Neural progenitor cell (in vitro differentiated cells): Measurements from ENCODE around the gene TADA1. TPM values are rescaled to one million over a fixed set of nuclear protein-coding genes. Genes with fewer than 3 reads are reported as not detected.

Source experiments
- DNase-seq: peaks from one replicate; pipeline ENCODE4 v3.0.0-alpha.2; 2016; ENCODE audit warnings: low spot score
- H2AFZ ChIP-seq: fragments of 200-600 bp; sonication (generic); replicated peaks from 2 replicates; pipeline ENCODE4 v1.6.1; 2016; ENCODE audit warnings: antibody characterized with exemption
- H3F3A ChIP-seq: fragments of 200-600 bp; sonication (generic); 2 replicates; pipeline ENCODE4 v1.6.1; 2016; ENCODE audit warnings: antibody characterized with exemption, low read depth
- H3K27ac ChIP-seq: fragments of 200-600 bp; sonication (generic); 2 replicates; pipeline ENCODE4 v1.5.1; 2016; ENCODE audit warnings: mild to moderate bottlenecking
- H3K27me3 ChIP-seq: fragments of 200-600 bp; sonication (generic); 2 replicates; pipeline ENCODE4 v1.6.1; 2016; ENCODE audit warnings: mild to moderate bottlenecking, moderate library complexity
- H3K36me3 ChIP-seq: fragments of 200-600 bp; sonication (generic); 2 replicates; pipeline ENCODE4 v1.5.1; 2016
- H3K4me1 ChIP-seq: fragments of 200-600 bp; sonication (generic); 2 replicates; pipeline ENCODE4 v1.6.1; 2016; ENCODE audit warnings: mixed run types
- H3K4me2 ChIP-seq: fragments of 200-600 bp; sonication (generic); 2 replicates; pipeline ENCODE4 v1.6.1; 2016
- H3K4me3 ChIP-seq: fragments of 200-600 bp; sonication (generic); 2 replicates; pipeline ENCODE4 v1.5.1; 2016
- H3K79me2 ChIP-seq: fragments of 200-600 bp; sonication (generic); 2 replicates; pipeline ENCODE4 v1.6.1; 2016; ENCODE audit warnings: low read depth
- H3K9ac ChIP-seq: fragments of 200-600 bp; sonication (generic); 2 replicates; pipeline ENCODE4 v1.6.1; 2016
- H3K9me3 ChIP-seq: fragments of 200-600 bp; sonication (generic); 2 replicates; pipeline ENCODE4 v1.5.1; 2016; ENCODE audit warnings: low read depth
- H4K20me1 ChIP-seq: fragments of 200-600 bp; sonication (generic); 2 replicates; pipeline ENCODE4 v1.6.1; 2016; ENCODE audit warnings: low read depth
- H3K27ac Mint-ChIP-seq: 3 replicates; pipeline ENCODE4 v1.8.0; 2021; ENCODE audit warnings: mixed read lengths
- H3K27me3 Mint-ChIP-seq: 2 replicates; pipeline ENCODE4 v1.8.0; 2022; ENCODE audit warnings: low read depth, mild to moderate bottlenecking, inconsistent platforms, moderate library complexity, mixed read lengths; ENCODE audit not compliant: insufficient read depth
- H3K36me3 Mint-ChIP-seq: 3 replicates; pipeline ENCODE4 v1.8.0; 2021; ENCODE audit warnings: mixed read lengths
- H3K4me1 Mint-ChIP-seq: 3 replicates; pipeline ENCODE4 v1.8.0; 2021; ENCODE audit warnings: mixed read lengths
- H3K4me3 Mint-ChIP-seq: 3 replicates; pipeline ENCODE4 v1.8.0; 2021; ENCODE audit warnings: mild to moderate bottlenecking, moderate library complexity, mixed read lengths
- H3K9me3 Mint-ChIP-seq: 3 replicates; pipeline ENCODE4 v1.8.0; 2020; ENCODE audit warnings: mixed read lengths
- CTCF ChIP-seq: fragments of 200-600 bp; sonication (generic); IDR thresholded peaks from 2 replicates; pipeline ENCODE4 v1.5.1; 2017; ENCODE audit warnings: antibody characterized with exemption, mild to moderate bottlenecking
- EZH2 ChIP-seq: fragments of 200-600 bp; sonication (generic); IDR thresholded peaks from 2 replicates; pipeline ENCODE4 v1.6.1; 2017; ENCODE audit warnings: antibody characterized with exemption, mild to moderate bottlenecking, moderate library complexity
- EZH2phosphoT487 ChIP-seq: fragments of 200-600 bp; sonication (generic); IDR thresholded peaks from 2 replicates; pipeline ENCODE4 v1.6.1; 2017; ENCODE audit warnings: antibody characterized with exemption
- total RNA-seq: library from RNA; depleted of rRNA; stranded (reverse); fragments of >200 nt; gene quantifications from 2 replicates; pipeline ENCODE4 v1.2.3, GENCODE V29; 2015; ENCODE audit warnings: low replicate concordance

Gene TADA1
- total RNA-seq, 1 donor from 2014 or later = 54.4 TPM

- no peak for DNase-seq
- Histone ChIP-seq H3K4me2 (no peak overlapping the region), H3K9me3 (no peaks in the 10 kb centered on the region), H3K9ac (no peak overlapping the region), H3K4me3 (no peak overlapping the region), H3K79me2 (no peaks in the 10 kb centered on the region), H2AFZ (no peak overlapping the region), H3K4me1 (peaks cover 5% of the 10 kb centered on the region), H3K27me3 (peaks cover 58% of the 10 kb centered on the region), H3K27ac (no peak overlapping the region), H3K36me3 (peaks cover 4% of the 10 kb centered on the region), H4K20me1 (no peaks in the 10 kb centered on the region), H3F3A (peaks cover 6% of the 10 kb centered on the region)
- Mint-ChIP-seq H3K4me3 (no peak overlapping the region), H3K36me3 (peaks cover 78% of the 10 kb centered on the region), H3K27me3 (peaks cover 19% of the 10 kb centered on the region), H3K9me3 (peaks cover 7% of the 10 kb centered on the region), H3K27ac (no peak overlapping the region), H3K4me1 (peaks cover 2% of the 10 kb centered on the region)
- TF ChIP-seq CTCF (no peak), EZH2 (no peak), EZH2phosphoT487 (no peak)
These were observed 42.9 kb upstream of the TADA1 start for GRCh38 chr1:166918956-166919316.

GRCh38 chr1:166918088-166918955 lies 42.3 kb upstream of the TADA1 start:
- Mint-ChIP-seq H3K27me3 (peaks cover 19% of the 10 kb centered on the region), H3K4me3 (no peak overlapping the region), H3K36me3 (peaks cover 77% of the 10 kb centered on the region), H3K9me3 (peaks cover 9% of the 10 kb centered on the region), H3K27ac (no peak overlapping the region), H3K4me1 (peaks cover 2% of the 10 kb centered on the region)
- TF ChIP-seq EZH2phosphoT487 (no peak), EZH2 (no peak), CTCF (no peak)
- Histone ChIP-seq H3K9me3 (no peaks in the 10 kb centered on the region), H4K20me1 (no peaks in the 10 kb centered on the region), H3K27ac (no peak overlapping the region), H3K4me1 (peaks cover 5% of the 10 kb centered on the region), H2AFZ (no peak overlapping the region), H3K4me3 (no peak overlapping the region), H3K36me3 (peaks cover 4% of the 10 kb centered on the region), H3K9ac (no peak overlapping the region), H3K27me3 (peaks cover 52% of the 10 kb centered on the region), H3F3A (peaks cover 6% of the 10 kb centered on the region), H3K4me2 (no peak overlapping the region), H3K79me2 (no peaks in the 10 kb centered on the region)
- no peak for DNase-seq

DNA sequence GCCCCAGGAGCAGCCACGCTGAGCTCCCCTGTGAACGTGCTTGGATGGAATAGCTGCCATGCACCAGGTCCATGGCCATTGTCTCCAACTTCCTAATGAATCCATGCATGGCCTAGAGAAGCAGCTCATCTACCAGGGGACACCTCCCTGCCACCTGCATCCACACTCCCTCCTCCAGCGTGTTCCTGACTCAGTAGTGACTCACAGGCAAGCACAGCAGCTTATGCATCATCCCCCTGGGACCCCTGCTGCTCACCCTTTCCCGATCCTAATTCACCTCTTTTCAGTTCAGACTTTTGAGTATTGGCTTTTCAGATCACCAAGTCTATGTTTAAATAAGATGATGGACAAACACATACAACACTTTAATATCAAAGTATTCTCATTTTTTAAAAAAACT lies 39.9 kb upstream of the TADA1 start:
- no peaks in the 10 kb centered on the region for H4K20me1 ChIP-seq
- H3K36me3 ChIP-seq = peaks cover 16% of the 10 kb centered on the region
- peaks cover 13% of the 10 kb centered on the region for H3K9me3 ChIP-seq
- H3K4me2 ChIP-seq = no peak overlapping the region
- no peak overlapping the region for H3K4me3 ChIP-seq
- H3K9ac ChIP-seq = no peak overlapping the region
- H3K36me3 Mint-ChIP-seq = peaks cover 80% of the 10 kb centered on the region
- peaks cover 28% of the 10 kb centered on the region for H3K27me3 ChIP-seq
- H3K4me1 Mint-ChIP-seq = peaks cover 5% of the 10 kb centered on the region
- H3K27ac Mint-ChIP-seq = peak overlapping the region; percentile 44
- no peak overlapping the region for H3K4me3 Mint-ChIP-seq
- H3K27me3 Mint-ChIP-seq = peaks cover 14% of the 10 kb centered on the region
- no peaks in the 10 kb centered on the region for H3K79me2 ChIP-seq
- no peak overlapping the region for H3K27ac ChIP-seq
- peak; percentile 7 for DNase-seq
- H3F3A ChIP-seq = no peaks in the 10 kb centered on the region
- peaks cover 11% of the 10 kb centered on the region for H3K4me1 ChIP-seq
- H2AFZ ChIP-seq = no peak overlapping the region
- H3K9me3 Mint-ChIP-seq = peaks cover 24% of the 10 kb centered on the region
- no peak for TF ChIP-seq EZH2phosphoT487
- TF ChIP-seq EZH2 = no peak
- no peak for TF ChIP-seq CTCF
